K562 (cell line): ENCODE results near the gene C1orf50. TPM values are rescaled to one million over a fixed set of nuclear protein-coding genes. Genes with fewer than 3 reads are reported as not detected.

ENCODE experiments used
- CBX3 ChIP-seq, 2 experiments: IDR thresholded peaks; 1 replicate in 1 of 2; 2 replicates in 1 of 2; pipeline ENCODE4 v1.6.1; 2012; ENCODE audit warnings: inconsistent platforms in 2 of 2, low read length in 2 of 2, borderline replicate concordance in 1 of 2, control low read depth in 1 of 2
- CEBPG ChIP-seq, 3 experiments: fragments of 200-800 bp in 1 of 3; sonication (Bioruptor generic) in 1 of 3; sonication (generic) in 1 of 3; formaldehyde crosslinking in 1 of 3; IDR thresholded peaks in 2 of 3; conservative IDR thresholded peaks in 1 of 3; 2 replicates each; pipeline versions ENCODE4 v1.6.1 to v1.8.0; 2016 to 2022; ENCODE audit warnings: missing compliant biosample characterization in 2 of 3, missing genetic modification characterization in 2 of 3, mild to moderate bottlenecking in 1 of 3, missing genetic modification reagents in 1 of 3
- E2F8 ChIP-seq: fragments of 450-650 bp; IDR thresholded peaks from 2 replicates; pipeline ENCODE4 v1.7.1; 2018; ENCODE audit warnings: mild to moderate bottlenecking, low read depth; ENCODE audit not compliant: partially characterized antibody
- KDM1A ChIP-seq, 2 experiments: fragments of 450-650 bp; IDR thresholded peaks; 2 replicates each; pipeline ENCODE4 v1.6.1; 2016; ENCODE audit warnings: mild to moderate bottlenecking in 2 of 2
- MNT ChIP-seq, 2 experiments: fragments of 450-650 bp; conservative IDR thresholded peaks; 2 replicates each; pipeline ENCODE4 v1.6.1; 2017; ENCODE audit warnings: mild to moderate bottlenecking in 2 of 2, moderate library complexity in 2 of 2
- PCBP1 ChIP-seq: fragments of 200-400 bp; formaldehyde crosslinking; IDR thresholded peaks from 2 replicates; pipeline ENCODE4 v1.6.1; 2018; ENCODE audit warnings: mild to moderate bottlenecking, low read depth, low read length; ENCODE audit not compliant: poor library complexity, severe bottlenecking
- SLC30A9 ChIP-seq: fragments of 250-450 bp; sonication (Bioruptor Pico); IDR thresholded peaks from 2 replicates; pipeline ENCODE4 v1.8.0; 2022; ENCODE audit warnings: mild to moderate bottlenecking, moderate library complexity
- SMAD1 ChIP-seq: fragments of 150-350 bp; IDR thresholded peaks from 2 replicates; pipeline ENCODE4 v1.6.1; 2014; ENCODE audit warnings: low read length, low read depth; ENCODE audit not compliant: partially characterized antibody
- TEAD4 ChIP-seq, 2 experiments: sonication (generic) in 1 of 2; formaldehyde crosslinking in 1 of 2; IDR thresholded peaks; 2 replicates each; pipeline versions ENCODE4 v1.6.1 to v1.8.0; 2012 to 2022; ENCODE audit warnings: borderline replicate concordance in 1 of 2, inconsistent platforms in 1 of 2, low read length in 1 of 2, mild to moderate bottlenecking in 1 of 2, missing genetic modification reagents in 1 of 2
- TRIM24 ChIP-seq, 2 experiments: fragments of 450-650 bp; IDR thresholded peaks; 2 replicates each; pipeline ENCODE4 v1.6.1; 2016
- VEZF1 ChIP-seq: fragments of 200-800 bp; sonication (Bioruptor generic); IDR thresholded peaks from 2 replicates; pipeline ENCODE4 v1.6.1; 2017; ENCODE audit warnings: missing genetic modification characterization, missing compliant biosample characterization
- YY1 ChIP-seq, 3 experiments: IDR thresholded peaks; 2 replicates each; pipeline ENCODE4 v1.6.1; 2011; ENCODE audit warnings: low read length in 2 of 3, mild to moderate bottlenecking in 2 of 3, moderate library complexity in 2 of 3, borderline replicate concordance in 1 of 3, control low read depth in 1 of 3, low read depth in 1 of 3; ENCODE audit not compliant: insufficient read depth in 3 of 3, insufficient replicate concordance in 2 of 3, control insufficient read depth in 1 of 3, insufficient read length in 1 of 3; ENCODE audit errors: extremely low read depth in 1 of 3
- ZNF609 ChIP-seq: sonication (generic); formaldehyde crosslinking; IDR thresholded peaks from 2 replicates; pipeline ENCODE4 v1.8.1; 2023; ENCODE audit warnings: missing genetic modification reagents, mild to moderate bottlenecking, borderline replicate concordance
- polyA plus RNA-seq, 8 experiments: library from polyadenylated mRNA; depleted of rRNA in 4 of 8; stranded (reverse) in 5 of 8; unstranded in 3 of 8; fragments of >200 nt; fragmentation: Nextera tagmentation in 2 of 8; fragmentation: Illumina TruSeq in 1 of 8; extraction: Ambion mirVana in 2 of 8; extraction: Trizol in 1 of 8; gene quantifications; 2 replicates each; pipeline versions ENCODE4 v1.2.1 to v1.2.3, GENCODE V29; 2011 to 2014; ENCODE audit warnings: inconsistent platforms in 1 of 8, missing spikeins in 1 of 8
- total RNA-seq, 7 experiments: library from RNA; depleted of rRNA in 6 of 7; stranded (reverse); fragments of >200 nt in 6 of 7; fragmentation: Illumina TruSeq in 2 of 7; extraction: Trizol in 2 of 7; gene quantifications; 2 replicates each; pipeline versions ENCODE4 v1.2.1 to v1.2.3, GENCODE V29; 2011 to 2021; ENCODE audit warnings: low replicate concordance in 1 of 7

C1orf50 gene
- total and polyA plus RNA-seq, 9 of the 15 experiments (the other 6 are each of a cell fraction or from before 2014, with no cell fraction given), result 0.55 to 13.9 (median 5.2) TPM

- TF ChIP-seq SMAD1 (no peak), CBX3 (IDR thresholded peaks at IDR 0.05; ENCODE audit: borderline replicate concordance in 1 of 2, low read length in 2 of 2) (no peak), PCBP1 (no peak), CEBPG (CRISPR knock-in tag; IDR thresholded peaks at IDR 0.05) (no peak), CEBPG (tag; conservative IDR thresholded peaks at IDR 0.05 in 1 of 2, IDR thresholded peaks at IDR 0.05 in 1 of 2) (no peak), YY1 (IDR thresholded peaks at IDR 0.05; ENCODE audit: borderline replicate concordance in 1 of 3, control insufficient read depth in 1 of 3, extremely low read depth in 1 of 3, insufficient read depth in 3 of 3, insufficient read length in 1 of 3, insufficient replicate concordance in 2 of 3, low read depth in 1 of 3, low read length in 2 of 3) (no peak), E2F8 (peak; percentile 34), TRIM24 (IDR thresholded peaks at IDR 0.05) (no peak), MNT (conservative IDR thresholded peaks at IDR 0.05) (no peak), ZNF609 (no peak), VEZF1 (CRISPR knock-in tag) (0 out of 2 replicates have a peak, but pooled peaks have one; percentile 12), SLC30A9 (CRISPR knock-in tag) (no peak), KDM1A (IDR thresholded peaks at IDR 0.05) (no peak), TEAD4 (IDR thresholded peaks at IDR 0.05; ENCODE audit: low read length) (no peak), TEAD4 (CRISPR knock-in tag; IDR thresholded peaks at IDR 0.05; ENCODE audit: borderline replicate concordance) (no peak)
These were observed 10.8 kb downstream of the C1orf50 start (continued) for GRCh38 chr1:42777852-42778251.
